ENCODE results near the gene FLRT1. TPM values are rescaled to one million over a fixed set of nuclear protein-coding genes. Genes with fewer than 3 reads are reported as not detected.

Gene FLRT1
- total RNA-seq, 2 experiments from 2014 or later, result not detected

GRCh38 chr11:64022125-64022784, 13.5 kb upstream of the FLRT1 start:
- CTCF ChIA-PET, result no interaction called here

GRCh38 chr11:64023712-64024710, 11.7 kb upstream of the FLRT1 start:
- Mint-ChIP-seq H3K36me3 (ENCODE audit: low read depth) (no peaks in the 10 kb centered on the region), H3K4me1 (ENCODE audit: low read depth) (peaks cover 3% of the 10 kb centered on the region), H3K9me3 (no peaks in the 10 kb centered on the region), H3K27me3 (peaks cover 9% of the 10 kb centered on the region), H3K27ac (no peak overlapping the region), H3K4me3 (no peak overlapping the region)
- ATAC-seq, result no peak
- CTCF ChIA-PET, result interaction anchor here (3.1 kb wide), 1 partner anchor 23 kb away, joined by 16 read pairs; no protein-coding TSS in a partner anchor
- no peak for TF ChIP-seq CTCF (IDR thresholded peaks at IDR 0.05)
- no peak for DNase-seq
- POLR2A ChIA-PET, result no interaction called here
- intact Hi-C loops (cut with micrococcal nuclease), result no loop called here

More at GRCh38 chr11:64022125-64022784, 13.5 kb upstream of the FLRT1 start:
- Mint-ChIP-seq H3K4me3 (no peak overlapping the region), H3K4me1 (ENCODE audit: low read depth) (no peaks in the 10 kb centered on the region), H3K27me3 (peaks cover 5% of the 10 kb centered on the region), H3K9me3 (no peaks in the 10 kb centered on the region), H3K36me3 (ENCODE audit: low read depth) (no peaks in the 10 kb centered on the region), H3K27ac (no peak overlapping the region)
- DNase-seq, result no peak
- no peak for TF ChIP-seq CTCF (IDR thresholded peaks at IDR 0.05)
- ATAC-seq, result no peak
- POLR2A ChIA-PET, result no interaction called here
- intact Hi-C loops (cut with micrococcal nuclease), result no loop called here

GRCh38 chr11:64025205-64025604, 10.5 kb upstream of the FLRT1 start:
- Mint-ChIP-seq H3K4me3 (no peak overlapping the region), H3K36me3 (ENCODE audit: low read depth) (no peaks in the 10 kb centered on the region), H3K27ac (no peak overlapping the region), H3K4me1 (ENCODE audit: low read depth) (peaks cover 3% of the 10 kb centered on the region), H3K9me3 (no peaks in the 10 kb centered on the region), H3K27me3 (peaks cover 16% of the 10 kb centered on the region)
- ChIA-PET POLR2A (interaction anchor here (0.6 kb wide), 1 partner anchor 18 kb away, joined by 4 read pairs; no protein-coding TSS in a partner anchor), CTCF (interaction anchor here (3.1 kb wide), 1 partner anchor 24 kb away, joined by 16 read pairs; no protein-coding TSS in a partner anchor)
- TF ChIP-seq CTCF (IDR thresholded peaks at IDR 0.05), result no peak
- DNase-seq (no peak), ATAC-seq (no peak)
- intact Hi-C loops (cut with micrococcal nuclease), result no loop called here

GRCh38 chr11:64026575-64027205, 9.0 kb upstream of the FLRT1 start:
- Mint-ChIP-seq H3K9me3 (no peaks in the 10 kb centered on the region), H3K27ac (no peak overlapping the region), H3K36me3 (ENCODE audit: low read depth) (no peaks in the 10 kb centered on the region), H3K4me1 (ENCODE audit: low read depth) (peaks cover 3% of the 10 kb centered on the region), H3K27me3 (peaks cover 17% of the 10 kb centered on the region), H3K4me3 (no peak overlapping the region)
- ATAC-seq (no peak), DNase-seq (no peak)
- intact Hi-C loops (cut with micrococcal nuclease), result no loop called here
- no peak for TF ChIP-seq CTCF (IDR thresholded peaks at IDR 0.05)
- ChIA-PET POLR2A (no interaction called here), CTCF (interaction anchor here (0.8 to 3.1 kb wide), 2 partner anchors 10 to 26 kb away, joined by 3 to 16 read pairs; no protein-coding TSS in a partner anchor)
